Subcutaneous adipose tissue (tissue), 4 donors: Measurements from ENCODE around the gene VEGFA. TPM values are rescaled to one million over a fixed set of nuclear protein-coding genes. Genes with fewer than 3 reads are reported as not detected.

Experiments used
- total RNA-seq, 4 donors: library from RNA; depleted of rRNA; stranded (reverse); fragments of >200 nt; gene quantifications; one replicate each; pipeline ENCODE4 v1.1.0, GENCODE V29; 2016
- TF ChIP-seq, protein P1 (sequence below): fragments of 450-650 bp; IDR thresholded peaks from one replicate; pipeline ENCODE4 v1.5.1; 2016; ENCODE audit warnings: low read depth, mild to moderate bottlenecking, control low read depth, antibody characterized with exemption, moderate library complexity

VEGFA gene
- total RNA-seq, 4 donors from 2014 or later = 195 to 909 (median 398) TPM

DNA sequence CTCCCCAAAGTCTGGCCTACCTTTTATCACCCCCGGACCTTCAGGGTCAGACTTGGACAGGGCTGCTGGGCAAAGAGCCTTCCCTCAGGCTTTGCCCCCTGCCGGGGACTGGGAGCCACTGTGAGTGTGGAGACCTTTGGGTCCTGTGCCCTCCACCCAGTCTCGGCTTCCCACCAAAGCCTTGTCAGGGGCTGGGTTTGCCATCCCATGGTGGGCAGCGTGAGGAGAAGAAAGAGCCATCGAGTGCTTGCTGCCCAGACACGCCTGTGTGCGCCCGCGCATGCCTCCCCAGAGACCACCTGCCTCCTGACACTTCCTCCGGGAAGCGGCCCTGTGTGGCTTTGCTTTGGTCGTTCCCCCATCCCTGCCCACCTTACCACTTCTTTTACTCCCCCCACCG is 10.3 kb downstream of the VEGFA start:
- TF ChIP-seq, protein P1, sequence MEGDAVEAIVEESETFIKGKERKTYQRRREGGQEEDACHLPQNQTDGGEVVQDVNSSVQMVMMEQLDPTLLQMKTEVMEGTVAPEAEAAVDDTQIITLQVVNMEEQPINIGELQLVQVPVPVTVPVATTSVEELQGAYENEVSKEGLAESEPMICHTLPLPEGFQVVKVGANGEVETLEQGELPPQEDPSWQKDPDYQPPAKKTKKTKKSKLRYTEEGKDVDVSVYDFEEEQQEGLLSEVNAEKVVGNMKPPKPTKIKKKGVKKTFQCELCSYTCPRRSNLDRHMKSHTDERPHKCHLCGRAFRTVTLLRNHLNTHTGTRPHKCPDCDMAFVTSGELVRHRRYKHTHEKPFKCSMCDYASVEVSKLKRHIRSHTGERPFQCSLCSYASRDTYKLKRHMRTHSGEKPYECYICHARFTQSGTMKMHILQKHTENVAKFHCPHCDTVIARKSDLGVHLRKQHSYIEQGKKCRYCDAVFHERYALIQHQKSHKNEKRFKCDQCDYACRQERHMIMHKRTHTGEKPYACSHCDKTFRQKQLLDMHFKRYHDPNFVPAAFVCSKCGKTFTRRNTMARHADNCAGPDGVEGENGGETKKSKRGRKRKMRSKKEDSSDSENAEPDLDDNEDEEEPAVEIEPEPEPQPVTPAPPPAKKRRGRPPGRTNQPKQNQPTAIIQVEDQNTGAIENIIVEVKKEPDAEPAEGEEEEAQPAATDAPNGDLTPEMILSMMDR = no peak

DNA sequence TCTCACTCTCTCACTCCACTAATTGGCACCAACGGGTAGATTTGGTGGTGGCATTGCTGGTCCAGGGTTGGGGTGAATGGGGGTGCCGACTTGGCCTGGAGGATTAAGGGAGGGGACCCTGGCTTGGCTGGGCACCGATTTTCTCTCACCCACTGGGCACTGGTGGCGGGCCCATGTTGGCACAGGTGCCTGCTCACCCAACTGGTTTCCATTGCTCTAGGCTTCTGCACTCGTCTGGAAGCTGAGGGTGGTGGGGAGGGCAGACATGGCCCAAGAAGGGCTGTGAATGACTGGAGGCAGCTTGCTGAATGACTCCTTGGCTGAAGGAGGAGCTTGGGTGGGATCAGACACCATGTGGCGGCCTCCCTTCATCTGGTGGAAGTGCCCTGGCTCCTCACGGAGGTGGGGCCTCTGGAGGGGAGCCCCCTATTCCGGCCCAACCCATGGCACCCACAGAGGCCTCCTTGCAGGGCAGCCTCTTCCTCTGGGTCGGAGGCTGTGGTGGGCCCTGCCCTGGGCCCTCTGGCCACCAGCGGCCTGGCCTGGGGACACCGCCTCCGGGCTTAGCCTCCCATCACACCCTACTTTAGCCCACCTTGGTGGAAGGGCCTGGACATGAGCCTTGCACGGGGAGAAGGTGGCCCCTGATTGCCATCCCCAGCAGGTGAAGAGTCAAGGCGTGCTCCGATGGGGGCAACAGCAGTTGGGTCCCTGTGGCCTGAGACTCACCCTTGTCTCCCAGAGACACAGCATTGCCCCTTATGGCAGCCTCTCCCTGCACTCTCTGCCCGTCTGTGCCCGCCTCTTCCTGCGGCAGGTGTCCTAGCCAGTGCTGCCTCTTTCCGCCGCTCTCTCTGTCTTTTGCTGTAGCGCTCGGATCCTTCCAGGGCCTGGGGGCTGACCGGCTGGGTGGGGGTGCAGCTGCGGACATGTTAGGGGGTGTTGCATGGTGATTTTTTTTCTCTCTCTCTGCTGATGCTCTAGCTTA is 11.2 kb downstream of the VEGFA start:
- TF ChIP-seq, protein P1 = no peak

DNA sequence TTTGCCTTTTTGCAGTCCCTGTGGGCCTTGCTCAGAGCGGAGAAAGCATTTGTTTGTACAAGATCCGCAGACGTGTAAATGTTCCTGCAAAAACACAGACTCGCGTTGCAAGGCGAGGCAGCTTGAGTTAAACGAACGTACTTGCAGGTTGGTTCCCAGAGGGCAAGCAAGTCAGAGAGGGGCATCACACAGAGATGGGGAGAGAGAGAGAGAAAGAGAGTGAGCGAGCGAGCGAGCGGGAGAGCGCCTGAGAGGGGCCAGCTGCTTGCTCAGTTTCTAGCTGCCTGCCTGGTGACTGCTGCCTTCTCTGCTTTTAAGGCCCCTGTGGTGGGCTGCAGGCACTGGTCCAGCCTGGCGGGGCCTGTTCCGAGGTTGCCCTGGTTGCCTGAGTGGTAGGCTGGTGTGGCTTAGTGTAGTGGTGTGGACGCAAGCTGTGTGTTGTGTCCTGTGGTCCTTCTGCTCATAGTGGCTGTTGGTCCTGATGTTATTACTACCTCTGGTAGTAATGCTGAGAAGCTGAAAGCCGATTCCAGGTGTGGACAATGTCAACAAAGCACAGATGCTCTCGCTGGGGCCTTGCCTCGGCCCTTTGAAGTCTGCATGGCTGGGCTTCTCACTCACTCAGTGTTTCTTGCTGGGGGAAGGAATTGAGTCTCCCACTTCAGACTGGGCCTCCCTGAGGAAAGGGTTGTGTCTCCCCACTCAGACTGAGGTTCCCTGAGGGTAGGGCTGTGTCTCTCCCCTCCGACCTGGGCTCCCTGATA is 12.1 kb downstream of the VEGFA start:
- TF ChIP-seq, protein P1 = no peak

DNA sequence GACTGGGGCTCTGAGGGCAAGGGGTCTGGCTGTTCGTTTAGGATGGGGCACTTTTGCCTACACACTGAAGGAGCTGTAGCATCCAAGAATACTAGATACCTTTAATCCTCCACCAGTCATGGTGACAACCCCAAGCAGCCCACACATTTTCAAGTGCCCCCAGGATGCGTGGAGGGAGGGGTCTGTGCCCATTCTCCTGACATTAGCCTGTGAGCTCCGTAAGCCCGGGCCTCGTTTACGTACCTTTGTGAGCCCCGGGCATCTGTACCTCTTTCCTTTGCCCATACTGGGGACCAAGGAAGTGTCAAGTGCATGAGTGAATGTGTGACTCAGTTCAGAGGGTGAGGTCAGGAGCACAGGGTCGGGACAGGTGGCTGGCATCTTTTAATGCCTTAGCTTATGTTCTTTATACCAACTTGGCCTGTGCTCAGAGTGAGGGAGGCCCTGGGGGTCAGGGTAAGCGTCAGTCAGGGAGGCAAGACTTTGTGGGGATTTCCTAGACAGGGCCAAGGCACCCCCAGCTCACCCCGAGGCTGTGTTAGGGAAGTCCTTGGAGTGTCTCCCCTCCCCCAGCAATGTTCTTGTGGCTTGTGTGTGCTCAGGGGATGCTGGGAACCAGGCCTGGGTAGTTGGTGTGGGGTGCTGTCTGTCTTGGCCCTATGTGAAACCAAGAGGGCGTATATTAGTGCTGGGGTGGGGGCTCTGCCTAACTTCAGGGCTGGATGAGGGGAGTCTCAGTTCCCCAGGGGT is 12.9 kb downstream of the VEGFA start:
- TF ChIP-seq, protein P1 = no peak

DNA sequence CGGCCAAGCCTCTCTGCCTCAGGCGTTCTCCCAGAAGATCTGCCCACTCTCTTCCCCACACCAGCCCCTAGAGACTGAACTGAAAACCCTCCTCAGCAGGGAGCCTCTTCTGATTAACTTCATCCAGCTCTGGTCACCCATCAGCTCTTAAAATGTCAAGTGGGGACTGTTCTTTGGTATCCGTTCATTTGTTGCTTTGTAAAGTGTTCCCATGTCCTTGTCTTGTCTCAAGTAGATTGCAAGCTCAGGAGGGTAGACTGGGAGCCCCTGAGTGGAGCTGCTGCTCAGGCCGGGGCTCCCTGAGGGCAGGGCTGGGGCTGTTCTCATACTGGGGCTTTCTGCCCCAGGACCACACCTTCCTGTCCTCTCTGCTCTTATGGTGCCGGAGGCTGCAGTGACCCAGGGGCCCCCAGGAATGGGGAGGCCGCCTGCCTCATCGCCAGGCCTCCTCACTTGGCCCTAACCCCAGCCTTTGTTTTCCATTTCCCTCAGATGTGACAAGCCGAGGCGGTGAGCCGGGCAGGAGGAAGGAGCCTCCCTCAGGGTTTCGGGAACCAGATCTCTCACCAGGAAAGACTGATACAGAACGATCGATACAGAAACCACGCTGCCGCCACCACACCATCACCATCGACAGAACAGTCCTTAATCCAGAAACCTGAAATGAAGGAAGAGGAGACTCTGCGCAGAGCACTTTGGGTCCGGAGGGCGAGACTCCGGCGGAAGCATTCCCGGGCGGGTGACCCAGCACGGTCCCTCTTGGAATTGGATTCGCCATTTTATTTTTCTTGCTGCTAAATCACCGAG is 14.2 kb downstream of the VEGFA start:
- TF ChIP-seq, protein P1 = no peak

DNA sequence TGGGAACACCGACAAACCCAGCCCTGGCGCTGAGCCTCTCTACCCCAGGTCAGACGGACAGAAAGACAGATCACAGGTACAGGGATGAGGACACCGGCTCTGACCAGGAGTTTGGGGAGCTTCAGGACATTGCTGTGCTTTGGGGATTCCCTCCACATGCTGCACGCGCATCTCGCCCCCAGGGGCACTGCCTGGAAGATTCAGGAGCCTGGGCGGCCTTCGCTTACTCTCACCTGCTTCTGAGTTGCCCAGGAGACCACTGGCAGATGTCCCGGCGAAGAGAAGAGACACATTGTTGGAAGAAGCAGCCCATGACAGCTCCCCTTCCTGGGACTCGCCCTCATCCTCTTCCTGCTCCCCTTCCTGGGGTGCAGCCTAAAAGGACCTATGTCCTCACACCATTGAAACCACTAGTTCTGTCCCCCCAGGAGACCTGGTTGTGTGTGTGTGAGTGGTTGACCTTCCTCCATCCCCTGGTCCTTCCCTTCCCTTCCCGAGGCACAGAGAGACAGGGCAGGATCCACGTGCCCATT is 15.3 kb downstream of the VEGFA start:
- TF ChIP-seq, protein P1 = no peak
